HG02885 (cell line): ENCODE measurements around the gene PLG.
"Not testable (repeated sequence)": the region's sequence is repeated elsewhere in the genome, so short reads cannot be mapped to it uniquely, and the experiment has no call there.

Experiments
- ATAC-seq: cut with Tn5 transposase; IDR thresholded peaks from one replicate; pipeline ENCODE4 v1.9.1; 2021; ENCODE audit warnings: mild to moderate bottlenecking; ENCODE audit not compliant: unreplicated experiment, poor library complexity

Gene PLG

DNA sequence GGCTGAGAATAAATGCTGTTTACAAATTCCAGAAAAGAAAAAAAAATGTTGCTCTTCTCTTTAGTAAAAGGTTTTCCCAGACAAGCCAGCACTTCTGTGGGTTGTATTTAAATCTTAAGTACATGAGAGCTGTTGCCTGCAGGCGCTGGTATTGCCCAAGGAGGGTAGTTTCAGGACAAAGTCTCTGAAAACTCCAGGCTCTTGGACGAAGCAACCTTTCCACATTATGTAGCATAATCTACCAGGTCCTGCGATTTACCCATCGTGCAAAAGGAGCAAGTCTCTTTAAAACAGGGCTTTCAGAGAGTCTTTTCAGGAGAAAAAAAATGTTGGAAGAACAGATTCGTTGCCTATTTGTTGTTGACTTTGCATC is 65.6 kb downstream of the PLG start:
- ATAC-seq, result peak; percentile 11

DNA sequence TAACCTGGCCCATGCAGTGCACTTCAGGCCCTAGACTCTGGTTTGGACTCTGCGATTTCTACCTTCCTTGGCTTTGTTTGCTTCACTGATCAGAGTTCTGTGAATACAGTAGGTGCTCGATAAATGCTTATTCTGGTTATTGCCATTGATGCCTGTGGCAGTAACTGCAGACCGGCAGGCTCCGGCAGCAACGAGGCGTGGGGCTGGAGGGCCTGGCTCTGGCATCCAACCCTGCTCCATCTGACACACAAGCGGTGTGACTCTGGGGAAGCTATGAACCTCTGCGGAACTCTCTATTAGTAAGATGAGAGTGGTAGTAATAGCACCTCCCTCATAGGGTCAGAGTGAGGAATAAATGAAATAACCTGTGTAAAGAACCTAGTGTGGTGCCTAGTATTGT is 66.1 kb downstream of the PLG start:
- no peak for ATAC-seq

DNA sequence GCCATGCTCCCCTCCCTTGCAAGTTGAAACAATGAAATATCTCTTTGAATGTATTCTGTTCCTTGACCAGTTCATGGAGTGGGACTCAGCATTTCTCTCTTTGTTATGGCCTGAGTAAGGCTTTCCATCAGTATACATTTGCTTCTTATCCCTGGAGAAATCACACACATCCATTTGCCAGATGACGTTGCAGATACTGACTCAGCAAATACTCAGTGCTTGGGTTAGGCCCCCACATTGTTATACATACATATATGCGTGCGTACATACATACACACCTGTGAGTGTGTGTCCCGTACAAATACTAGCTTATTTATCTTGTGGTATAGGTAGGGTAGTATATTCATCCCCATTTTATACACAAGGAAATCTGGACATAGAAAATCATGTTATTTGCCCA is 72.4 kb downstream of the PLG start:
- no peak for ATAC-seq

DNA sequence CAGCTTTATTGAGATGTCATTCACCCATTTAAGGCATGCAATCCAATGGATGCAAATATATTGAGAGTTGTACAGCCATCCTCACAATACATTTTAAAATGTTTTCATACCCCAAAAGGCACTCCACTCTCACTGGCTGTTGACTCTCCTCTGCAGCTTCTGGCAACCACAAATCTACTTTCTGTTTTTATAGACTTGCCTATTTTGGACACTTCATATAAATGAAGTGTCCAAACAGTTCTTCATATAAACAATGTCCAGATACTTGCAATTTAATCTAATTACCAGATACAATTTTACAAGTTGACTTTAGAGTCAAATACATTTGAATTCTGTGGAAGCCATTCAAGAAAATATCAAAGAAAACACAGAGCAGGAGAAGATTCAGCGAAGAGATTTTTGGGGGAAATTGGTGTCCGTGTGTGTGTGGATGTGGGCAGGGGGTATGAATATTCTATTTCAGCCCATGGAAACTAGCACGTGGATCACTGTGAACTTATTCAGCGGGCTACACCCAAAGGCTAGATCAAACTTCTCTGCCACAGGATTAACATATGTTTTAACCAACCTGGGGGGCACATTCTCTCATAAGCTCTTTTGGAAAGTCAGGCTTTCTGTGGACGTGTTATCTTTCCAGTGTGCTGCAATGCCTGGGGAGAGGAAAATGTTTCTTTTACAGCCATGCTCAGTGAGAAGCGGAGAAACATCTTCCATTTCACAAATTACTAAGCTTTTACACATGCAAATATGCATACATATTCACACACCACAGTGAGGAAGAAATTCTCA is 73.9 kb downstream of the PLG start:
- no peak for ATAC-seq

DNA sequence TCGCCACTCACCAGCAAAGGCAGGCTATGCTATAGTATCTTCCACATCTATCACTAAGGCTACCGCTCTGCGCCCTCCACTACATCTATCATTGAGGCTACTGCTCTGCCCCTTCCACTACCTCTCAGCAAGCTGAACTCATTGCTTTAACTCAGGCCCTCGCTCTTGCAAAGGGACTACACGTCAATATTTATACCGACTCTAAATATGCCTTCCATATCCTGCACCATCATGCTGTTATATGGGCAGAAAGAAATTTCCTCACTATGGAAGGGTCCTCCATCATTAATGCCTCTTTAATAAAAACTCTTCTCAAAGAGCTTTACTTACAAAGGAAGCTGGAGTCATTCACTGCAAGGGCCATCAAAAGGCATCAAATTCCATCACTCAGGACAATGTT is 77.1 kb downstream of the PLG start:
- ATAC-seq, result not testable (repeated sequence)

DNA sequence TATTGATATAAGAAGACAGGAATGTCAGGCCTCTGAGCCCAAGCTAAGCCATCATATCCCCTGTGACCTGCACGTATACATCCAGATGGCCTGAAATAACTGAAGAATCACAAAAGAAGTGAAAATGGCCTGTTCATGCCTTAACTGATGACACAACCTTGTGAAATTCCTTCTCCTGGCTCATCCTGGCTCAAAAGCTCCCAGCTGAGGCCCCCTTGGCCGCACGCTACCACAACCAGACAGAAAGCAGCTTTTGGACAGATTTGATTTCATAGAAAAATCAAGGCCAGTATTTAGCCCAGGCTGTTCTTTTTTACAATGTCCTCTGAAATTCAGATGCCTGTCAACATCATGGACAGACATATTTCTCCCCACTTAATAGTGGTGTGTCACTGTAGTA is 78.6 kb downstream of the PLG start:
- not testable (repeated sequence) for ATAC-seq

DNA sequence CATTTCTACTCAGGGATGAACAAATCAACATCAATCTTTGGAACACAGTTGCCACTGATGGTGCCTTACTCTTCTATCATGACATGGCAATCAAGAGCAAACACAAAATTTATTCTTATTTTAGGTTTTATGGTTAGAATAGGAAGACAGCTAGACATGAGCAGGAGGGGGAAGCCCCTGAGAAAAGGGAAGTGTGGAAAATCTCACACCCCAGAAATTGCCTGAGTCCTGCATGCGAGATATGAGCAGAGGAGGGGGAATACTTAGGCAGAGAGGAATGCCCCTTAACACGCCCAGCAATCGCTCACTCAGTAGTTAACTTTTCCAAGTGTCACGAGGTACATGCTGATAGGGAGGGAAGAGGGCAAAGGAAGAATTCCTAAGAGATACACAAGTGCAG is 79.3 kb downstream of the PLG start:
- ATAC-seq, result no peak

DNA sequence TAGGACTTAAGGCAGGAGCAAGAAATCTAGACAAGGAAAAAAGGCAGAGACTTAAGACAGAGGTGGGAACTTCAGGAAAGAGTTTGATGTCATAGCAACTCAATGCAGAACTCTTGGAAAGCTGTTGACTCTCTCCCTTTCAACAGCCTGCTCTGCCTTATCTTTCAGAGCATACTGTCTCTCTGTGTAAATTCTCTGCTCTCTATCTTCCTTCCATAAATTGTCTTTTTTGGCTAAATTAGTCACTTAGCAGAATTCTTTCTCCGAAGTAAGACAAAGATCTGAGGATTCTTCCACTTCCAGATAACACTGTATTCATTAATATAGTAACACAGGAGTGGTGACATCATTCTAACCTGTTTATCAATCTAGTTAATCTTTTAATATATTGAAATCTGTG is 80.2 kb downstream of the PLG start:
- no peak for ATAC-seq

DNA sequence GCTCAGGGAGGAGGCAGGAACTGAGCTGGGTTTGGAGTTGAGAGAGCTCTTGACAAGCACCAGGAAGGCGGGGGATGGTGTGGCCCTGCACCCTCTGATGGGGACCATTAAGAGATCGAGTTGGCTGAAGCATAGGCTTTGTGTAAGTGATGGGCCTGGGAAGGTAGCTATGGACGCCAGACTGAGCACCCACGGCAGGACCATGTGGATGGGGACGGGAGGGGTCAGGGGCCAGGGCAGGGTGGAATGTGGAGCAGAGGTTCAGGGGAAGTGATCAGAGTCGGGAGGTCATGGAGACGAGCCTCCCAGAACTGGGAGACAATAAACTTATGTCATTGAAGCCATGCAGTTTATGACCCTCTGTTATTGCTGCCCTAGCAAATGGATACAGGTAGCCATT is 81.7 kb downstream of the PLG start:
- no peak for ATAC-seq

DNA sequence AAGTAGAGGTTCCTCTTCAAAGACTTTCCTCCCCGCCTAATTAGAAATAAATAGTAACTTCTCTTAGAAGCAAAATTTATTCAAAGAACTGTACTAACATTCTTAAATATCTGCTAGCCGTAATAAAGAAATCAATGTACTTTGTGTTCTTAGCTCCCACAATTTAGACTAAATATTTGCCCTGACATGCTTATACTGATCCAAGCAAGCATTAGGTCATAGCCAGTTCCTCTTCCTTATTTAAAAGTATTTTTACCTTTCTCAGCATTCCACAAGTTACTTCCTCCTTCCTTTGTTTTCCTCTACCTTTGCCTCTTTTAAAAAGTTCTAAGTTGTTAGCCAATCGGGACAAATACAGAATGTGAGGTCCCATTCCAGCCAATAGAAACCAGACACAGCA is 86.1 kb downstream of the PLG start:
- ATAC-seq, result not testable (repeated sequence)

DNA sequence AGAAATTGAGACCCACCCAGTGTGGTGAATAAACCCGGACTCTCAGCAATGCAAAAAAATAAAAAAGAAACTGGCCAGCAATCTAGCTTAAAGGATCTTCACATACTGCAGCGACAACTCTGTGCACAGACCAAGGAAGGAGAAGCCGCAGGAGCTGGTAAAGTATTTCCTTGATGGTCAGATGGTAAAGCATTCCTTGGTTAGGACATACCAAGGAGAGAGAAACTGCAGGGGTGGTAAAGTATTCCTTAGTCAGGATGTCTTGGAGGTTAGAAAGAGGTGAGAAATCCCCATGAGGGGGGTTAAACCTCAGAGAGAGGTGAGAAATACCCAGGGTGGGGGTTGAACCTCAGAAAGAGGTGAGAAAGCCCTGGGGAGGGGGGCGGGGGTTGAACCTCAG is 86.8 kb downstream of the PLG start:
- ATAC-seq, result no peak

DNA sequence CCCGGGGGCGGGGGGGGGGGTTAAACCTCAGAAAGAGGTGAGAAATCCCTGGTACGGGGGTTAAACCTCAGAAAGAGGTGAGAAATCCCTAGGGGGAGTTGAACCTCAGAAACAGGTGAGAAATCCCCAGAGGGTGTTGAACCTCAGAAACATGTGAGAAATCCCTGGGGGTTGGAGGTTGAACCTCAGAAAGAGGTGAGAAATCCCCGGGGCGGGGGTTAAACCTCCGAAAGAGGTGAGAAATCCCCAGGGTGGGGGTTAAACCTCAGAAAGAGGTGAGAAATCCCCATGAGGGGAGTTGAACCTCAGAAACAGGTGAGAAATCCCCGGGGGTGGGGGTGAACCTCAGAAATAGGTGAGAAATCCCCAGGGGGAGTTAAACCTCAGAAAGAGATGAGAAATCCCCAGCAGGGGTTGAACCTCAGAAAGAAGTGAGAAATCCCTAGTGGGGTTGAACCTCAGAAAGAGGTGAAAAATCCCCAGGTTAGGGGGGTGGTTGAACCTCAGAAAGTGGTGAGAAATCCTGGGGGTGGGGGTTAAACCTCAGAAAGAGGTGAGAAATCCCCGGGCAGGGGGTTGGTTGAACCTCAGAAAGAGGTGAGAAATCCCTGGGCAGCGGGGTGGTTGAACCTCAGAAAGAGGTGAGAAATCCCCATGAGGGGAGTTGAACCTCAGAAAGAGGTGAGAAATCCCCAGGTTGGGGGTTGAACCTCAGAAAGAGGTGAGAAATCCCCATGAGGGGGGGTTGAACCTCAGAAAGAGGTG is 87.4 kb downstream of the PLG start:
- ATAC-seq, result no peak

DNA sequence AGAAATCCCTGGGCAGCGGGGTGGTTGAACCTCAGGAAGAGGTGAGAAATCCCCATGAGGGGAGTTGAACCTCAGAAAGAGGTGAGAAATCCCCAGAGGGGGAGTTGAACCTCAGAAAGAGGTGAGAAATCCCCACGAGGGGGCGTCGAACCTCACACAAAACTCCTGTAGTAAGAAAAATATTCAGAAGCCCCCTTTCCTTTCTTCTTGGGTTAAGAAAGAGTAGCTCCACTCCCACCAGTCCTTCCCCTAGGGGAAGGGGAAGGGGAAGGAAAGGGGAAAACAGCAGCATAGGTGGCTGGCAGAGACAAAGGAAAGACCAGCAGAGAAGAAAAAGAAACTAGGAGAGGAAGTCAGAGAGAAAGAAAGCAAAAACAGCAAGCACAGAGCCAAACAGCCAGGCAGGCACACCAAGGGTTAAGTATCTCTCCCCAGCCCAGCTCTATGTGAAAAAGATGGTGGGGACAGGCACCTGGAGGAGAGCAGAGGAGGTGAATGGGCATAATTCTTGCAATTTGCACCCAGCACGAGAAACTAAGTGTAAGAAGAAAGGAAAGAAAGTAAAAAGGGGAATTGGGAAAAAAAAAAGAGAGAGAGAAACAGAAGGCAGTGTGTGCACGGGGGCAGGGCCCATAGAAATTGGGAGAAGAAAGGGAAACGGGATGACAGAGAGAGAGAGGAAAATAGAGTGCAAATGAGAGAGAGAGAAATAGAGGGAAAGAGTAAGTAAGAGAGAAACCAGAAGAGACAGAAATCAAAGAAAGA is 88.2 kb downstream of the PLG start:
- no peak for ATAC-seq

DNA sequence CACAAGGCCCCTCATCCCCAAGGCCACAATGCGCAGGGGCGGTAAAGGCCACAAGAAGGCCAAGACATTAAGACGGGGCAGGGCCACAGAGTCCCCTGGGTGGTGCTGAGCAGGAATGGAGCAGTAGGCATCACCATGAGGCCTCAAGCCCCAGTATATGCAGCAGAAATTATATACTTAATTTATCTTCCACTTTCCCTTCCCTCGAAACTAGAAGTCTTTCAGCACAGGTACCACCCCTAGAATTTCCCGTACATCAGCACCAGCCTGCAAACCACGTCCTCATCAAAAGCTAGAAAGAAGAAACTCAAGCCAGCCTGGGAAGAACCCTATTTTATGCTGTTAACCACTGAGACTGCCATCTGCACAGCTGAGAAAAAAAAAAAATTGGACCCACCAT is 89.4 kb downstream of the PLG start:
- no peak for ATAC-seq

DNA sequence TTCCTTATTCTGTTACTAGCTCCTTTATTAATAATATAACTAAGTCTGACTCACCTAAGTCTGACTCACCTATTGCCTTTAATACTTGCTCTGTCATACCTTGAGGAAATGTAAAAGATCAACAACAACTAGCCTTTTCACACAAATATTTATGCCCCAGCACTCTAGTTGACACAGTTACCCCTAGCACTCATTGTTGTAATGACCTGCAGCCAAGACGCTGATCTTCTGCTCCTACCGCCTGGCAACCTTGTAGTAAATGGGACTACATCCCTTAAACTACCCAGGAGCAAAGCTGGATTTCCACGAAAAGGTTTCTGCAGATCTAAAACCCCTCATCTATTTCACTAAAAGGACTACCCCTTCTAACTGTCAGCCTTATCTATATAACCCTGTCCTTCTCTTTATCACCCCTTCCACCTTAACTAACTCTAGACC is 90.0 kb downstream of the PLG start:
- ATAC-seq, result no peak

DNA sequence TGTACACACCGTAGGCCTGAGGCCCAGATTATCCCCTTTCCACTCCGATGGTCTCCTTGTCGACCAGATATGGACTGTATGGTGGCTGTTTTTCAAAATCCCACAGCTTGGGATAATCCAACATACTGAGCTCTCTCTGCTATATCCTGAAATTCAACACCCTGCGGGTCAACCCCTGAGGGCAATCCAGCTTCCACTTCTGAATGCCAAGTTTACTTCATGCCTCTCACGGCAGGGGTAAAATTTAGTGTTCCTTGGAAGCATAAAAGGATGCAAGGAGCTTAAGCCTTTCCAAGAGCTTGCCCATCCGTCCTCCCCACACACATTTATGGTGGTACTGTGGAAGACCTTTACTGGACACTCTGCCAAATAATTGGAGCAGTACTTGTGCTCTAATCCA is 90.7 kb downstream of the PLG start:
- ATAC-seq, result no peak

DNA sequence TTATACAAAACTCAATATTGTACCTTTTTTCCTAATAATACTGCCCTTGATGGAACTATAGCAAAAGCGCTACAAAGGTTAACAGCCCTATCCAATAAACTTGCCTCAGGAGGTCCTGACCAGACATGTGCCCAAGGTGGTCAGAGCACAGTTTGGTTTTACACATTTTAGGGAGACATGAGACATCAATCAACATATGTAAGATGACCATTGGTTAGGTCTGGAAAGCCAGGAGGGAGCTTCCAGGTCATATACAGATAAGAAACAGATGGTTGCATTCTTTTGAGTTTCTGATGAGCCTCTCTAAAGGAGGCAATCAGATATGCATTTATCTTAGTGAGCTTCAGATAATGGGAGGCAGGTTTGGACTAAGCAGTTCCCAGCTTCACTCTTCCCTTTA is 91.6 kb downstream of the PLG start:
- ATAC-seq, result no peak

DNA sequence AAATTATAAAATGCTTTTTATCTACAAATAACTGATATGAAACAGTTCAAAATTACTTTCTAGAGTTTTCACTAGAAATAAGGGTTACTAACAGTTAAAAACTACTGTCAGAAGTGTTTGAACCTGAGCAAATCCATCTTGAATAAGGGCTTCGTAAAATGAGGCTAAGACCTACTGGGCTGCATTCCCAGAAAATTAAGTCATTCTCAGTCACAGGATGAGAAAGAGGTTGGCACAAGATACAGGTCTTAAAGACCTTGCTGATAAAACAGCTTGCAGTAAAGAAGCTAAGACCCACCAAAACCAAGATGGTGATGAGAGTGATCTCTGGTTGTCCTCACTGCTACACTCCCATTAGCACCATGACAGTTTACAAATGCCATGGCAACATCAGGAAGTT is 93.7 kb downstream of the PLG start:
- ATAC-seq, result no peak

DNA sequence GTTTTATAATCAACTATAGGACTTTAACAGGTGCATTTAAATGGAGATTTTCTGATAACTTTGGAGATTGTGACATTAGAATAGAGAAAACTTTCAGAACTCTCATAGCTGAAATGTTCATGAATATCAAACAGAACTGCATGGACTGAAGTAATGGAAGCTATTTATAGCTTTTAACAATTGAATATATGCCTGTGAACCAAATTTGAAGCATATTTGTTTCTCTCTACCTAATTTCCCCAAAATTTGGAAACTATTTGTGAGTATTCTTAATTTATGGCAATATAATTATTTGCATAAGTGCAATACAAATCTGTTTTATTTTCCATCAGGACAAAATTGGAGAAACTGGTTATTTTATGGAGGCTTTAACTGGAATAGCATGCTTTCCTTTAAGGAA is 96.6 kb downstream of the PLG start:
- no peak for ATAC-seq

DNA sequence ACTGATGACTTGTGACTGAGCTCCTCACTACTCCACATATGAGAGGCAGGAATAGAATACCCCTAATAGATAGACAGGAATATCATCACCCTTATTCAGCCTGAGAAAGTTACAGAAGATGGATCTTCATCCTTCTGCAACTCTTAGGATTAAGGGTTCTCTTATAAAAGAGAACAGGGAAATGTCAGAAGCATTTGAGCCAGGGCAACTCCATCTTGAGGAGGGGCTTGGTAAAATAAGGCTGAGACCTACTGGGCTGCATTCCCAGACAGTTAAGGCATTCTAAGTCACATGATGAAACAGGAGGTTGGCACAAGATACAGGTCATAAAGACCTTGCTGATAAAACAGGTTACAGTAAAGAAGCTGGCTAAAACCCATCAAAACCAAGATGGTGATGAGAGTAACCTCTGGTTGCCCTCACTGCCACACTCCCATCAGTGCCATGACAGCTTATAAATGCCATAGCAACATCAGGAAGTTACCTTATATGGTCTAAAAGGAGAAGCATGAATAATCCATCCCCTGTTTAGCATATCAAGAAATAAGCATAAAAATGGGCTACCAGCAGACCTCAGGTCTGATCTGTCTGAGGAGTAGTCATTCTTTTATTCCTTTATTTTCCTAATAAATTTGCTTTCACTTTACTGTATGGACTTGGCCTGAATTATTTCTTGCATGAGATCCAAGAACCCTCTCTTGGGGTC is 97.9 kb downstream of the PLG start:
- no peak for ATAC-seq

DNA sequence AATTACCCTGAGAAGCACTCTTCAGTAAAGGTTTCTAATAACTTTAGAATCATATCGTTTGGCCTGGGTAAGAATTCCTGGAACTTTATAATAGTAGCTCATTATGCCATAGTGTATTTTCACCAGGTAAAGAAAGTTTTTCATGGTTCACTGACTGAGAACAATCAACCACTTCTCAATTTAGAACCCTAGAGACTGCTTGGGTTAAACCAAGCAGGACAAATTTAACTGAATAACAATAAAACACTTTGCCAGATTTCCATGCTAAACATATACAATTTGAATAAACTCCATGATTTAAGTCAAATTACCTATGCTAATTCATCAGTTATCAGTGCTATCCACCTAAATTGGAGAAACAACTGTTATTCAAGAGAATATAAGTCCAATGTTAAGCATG is 99.4 kb downstream of the PLG start:
- ATAC-seq, result no peak
